Suprapubic skin (tissue), 4 donors: Measurements from ENCODE around the gene SP2.

Experiments used
- POLR2A ChIP-seq, 2 donors: fragments of 450-650 bp; IDR thresholded peaks; one replicate each; pipeline ENCODE4 v1.6.1; 2017; ENCODE audit warnings: antibody characterized with exemption in 2 of 2, mild to moderate bottlenecking in 2 of 2, moderate library complexity in 2 of 2
- POLR2AphosphoS5 ChIP-seq, 3 donors: sonication (generic); formaldehyde crosslinking; IDR thresholded peaks; one replicate each; pipeline ENCODE4 v1.6.1; 2017; ENCODE audit warnings: antibody characterized with exemption in 3 of 3
- TF ChIP-seq, protein P1 (sequence below), 2 donors: fragments of 200-600 bp in 1 of 2; fragments of 450-650 bp in 1 of 2; sonication (generic) in 1 of 2; IDR thresholded peaks; one replicate each; pipeline ENCODE4 v1.5.1; 2016 to 2019; ENCODE audit warnings: antibody characterized with exemption in 2 of 2, mild to moderate bottlenecking in 1 of 2, moderate library complexity in 1 of 2

DNA sequence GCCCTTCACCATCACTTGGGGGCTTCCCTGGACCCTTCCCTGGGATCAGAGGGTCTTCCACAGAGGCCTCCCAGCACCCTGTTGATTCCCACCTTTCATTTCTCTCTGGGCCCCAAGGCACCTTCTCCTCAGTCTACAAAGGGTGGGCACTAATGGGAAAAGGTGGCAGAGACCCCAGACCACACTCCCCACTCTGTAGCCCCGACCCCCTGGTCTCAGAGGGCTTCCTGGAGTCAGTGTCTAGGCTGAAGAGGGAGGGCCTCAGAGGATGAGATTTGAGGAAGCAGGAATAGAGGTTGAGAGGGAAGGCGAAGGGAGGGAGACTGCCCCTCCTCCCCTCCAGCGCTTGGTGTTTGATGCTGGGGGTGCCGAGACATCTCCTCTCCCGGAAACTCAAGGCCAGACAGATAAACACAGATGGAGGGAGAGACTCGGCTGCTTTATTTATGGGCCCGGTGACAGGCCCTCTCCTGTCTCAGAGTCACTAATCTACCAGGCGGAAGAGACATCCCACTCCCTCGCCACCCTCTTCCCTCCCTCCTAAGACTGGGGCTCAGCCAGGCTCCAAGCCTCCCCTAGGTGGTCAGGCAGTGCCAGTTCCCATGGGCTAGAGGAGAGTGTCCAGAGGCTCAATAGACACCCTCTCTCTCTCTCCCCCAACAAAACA lies 18.5 kb upstream of the SP2 start:
- TF ChIP-seq POLR2AphosphoS5 (IDR thresholded peaks at IDR 0.05) = no peak
- TF ChIP-seq, protein P1, sequence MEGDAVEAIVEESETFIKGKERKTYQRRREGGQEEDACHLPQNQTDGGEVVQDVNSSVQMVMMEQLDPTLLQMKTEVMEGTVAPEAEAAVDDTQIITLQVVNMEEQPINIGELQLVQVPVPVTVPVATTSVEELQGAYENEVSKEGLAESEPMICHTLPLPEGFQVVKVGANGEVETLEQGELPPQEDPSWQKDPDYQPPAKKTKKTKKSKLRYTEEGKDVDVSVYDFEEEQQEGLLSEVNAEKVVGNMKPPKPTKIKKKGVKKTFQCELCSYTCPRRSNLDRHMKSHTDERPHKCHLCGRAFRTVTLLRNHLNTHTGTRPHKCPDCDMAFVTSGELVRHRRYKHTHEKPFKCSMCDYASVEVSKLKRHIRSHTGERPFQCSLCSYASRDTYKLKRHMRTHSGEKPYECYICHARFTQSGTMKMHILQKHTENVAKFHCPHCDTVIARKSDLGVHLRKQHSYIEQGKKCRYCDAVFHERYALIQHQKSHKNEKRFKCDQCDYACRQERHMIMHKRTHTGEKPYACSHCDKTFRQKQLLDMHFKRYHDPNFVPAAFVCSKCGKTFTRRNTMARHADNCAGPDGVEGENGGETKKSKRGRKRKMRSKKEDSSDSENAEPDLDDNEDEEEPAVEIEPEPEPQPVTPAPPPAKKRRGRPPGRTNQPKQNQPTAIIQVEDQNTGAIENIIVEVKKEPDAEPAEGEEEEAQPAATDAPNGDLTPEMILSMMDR (IDR thresholded peaks at IDR 0.05) = no peak
- no peak for TF ChIP-seq POLR2A (IDR thresholded peaks at IDR 0.05)
